ENCODE measurements around the gene MOK. TPM values are rescaled to one million over a fixed set of nuclear protein-coding genes. Genes with fewer than 3 reads are reported as not detected.

The MOK gene
- total RNA-seq, 1 experiment from 2014 or later = 107 TPM

DNA sequence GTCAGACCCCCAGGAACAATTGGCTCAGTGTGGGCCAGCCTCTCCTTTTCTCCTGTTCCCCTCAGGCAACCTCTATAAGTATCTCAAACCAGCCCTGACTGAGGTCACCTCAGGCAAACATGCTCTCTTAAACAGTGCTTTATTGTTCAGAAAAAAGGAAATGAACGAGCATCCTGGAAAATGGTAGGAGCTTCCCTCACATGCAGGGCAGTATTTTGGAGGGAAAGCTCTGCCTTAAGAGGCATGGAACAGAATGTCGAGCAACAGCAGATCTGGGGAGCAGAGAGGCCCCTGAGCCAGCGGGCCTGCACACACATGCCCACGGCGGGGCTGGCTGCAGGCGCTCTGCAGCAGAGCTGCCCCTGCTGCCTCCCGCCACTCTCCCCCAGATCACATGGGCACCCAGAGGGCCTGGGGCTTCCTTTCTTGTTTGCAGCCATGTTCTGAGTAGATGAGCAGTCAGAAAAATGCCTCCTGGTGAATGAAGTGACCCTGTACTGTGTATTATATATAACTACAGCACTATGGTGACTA, 42.0 kb downstream of the MOK start:
- Mint-ChIP-seq H3K27ac (ENCODE audit: unreplicated experiment) (peak overlapping the region; percentile 90), H3K27me3 (ENCODE audit: unreplicated experiment) (no peaks in the 10 kb centered on the region), H3K4me3 (ENCODE audit: low read depth, unreplicated experiment) (no peak overlapping the region), H3K4me1 (ENCODE audit: low read depth, unreplicated experiment) (peaks cover 41% of the 10 kb centered on the region), H3K36me3 (ENCODE audit: insufficient read depth, unreplicated experiment) (peaks cover 48% of the 10 kb centered on the region), H3K9me3 (ENCODE audit: low read depth, unreplicated experiment) (no peaks in the 10 kb centered on the region)
- peak; percentile 79 for DNase-seq
- CTCF ChIA-PET = interaction anchor here (0.6 to 1.2 kb wide), 8 partner anchors 20 to 216 kb away, joined by 3 to 6 read pairs (median 4); partner anchors contain the start of gene MOK
- no peak for TF ChIP-seq CTCF (IDR thresholded peaks at IDR 0.05; ENCODE audit: unreplicated experiment)
- BruUV-seq (replicated peaks) = no TSS peak
- intact Hi-C loops (cut with micrococcal nuclease; ENCODE audit: unreplicated experiment) = loop anchor here (2.0 to 5.0 kb wide), 2 partner anchors 16 to 39 kb away; no protein-coding TSS in a partner anchor

- TF ChIP-seq CTCF (IDR thresholded peaks at IDR 0.05; ENCODE audit: unreplicated experiment) = no peak
- no peak for DNase-seq
- intact Hi-C loops (cut with micrococcal nuclease; ENCODE audit: unreplicated experiment) = no loop called here
- Mint-ChIP-seq H3K4me1 (ENCODE audit: low read depth, unreplicated experiment) (peaks cover 47% of the 10 kb centered on the region), H3K9me3 (ENCODE audit: low read depth, unreplicated experiment) (no peaks in the 10 kb centered on the region), H3K4me3 (ENCODE audit: low read depth, unreplicated experiment) (no peak overlapping the region), H3K36me3 (ENCODE audit: insufficient read depth, unreplicated experiment) (peaks cover 56% of the 10 kb centered on the region), H3K27me3 (ENCODE audit: unreplicated experiment) (no peaks in the 10 kb centered on the region), H3K27ac (ENCODE audit: unreplicated experiment) (peak overlapping the region; percentile 28)
- BruUV-seq (replicated peaks) = no TSS peak
- CTCF ChIA-PET = no interaction called here
Observed at GRCh38 chr14:102258136-102258535, 46.8 kb downstream of the MOK start.

DNA sequence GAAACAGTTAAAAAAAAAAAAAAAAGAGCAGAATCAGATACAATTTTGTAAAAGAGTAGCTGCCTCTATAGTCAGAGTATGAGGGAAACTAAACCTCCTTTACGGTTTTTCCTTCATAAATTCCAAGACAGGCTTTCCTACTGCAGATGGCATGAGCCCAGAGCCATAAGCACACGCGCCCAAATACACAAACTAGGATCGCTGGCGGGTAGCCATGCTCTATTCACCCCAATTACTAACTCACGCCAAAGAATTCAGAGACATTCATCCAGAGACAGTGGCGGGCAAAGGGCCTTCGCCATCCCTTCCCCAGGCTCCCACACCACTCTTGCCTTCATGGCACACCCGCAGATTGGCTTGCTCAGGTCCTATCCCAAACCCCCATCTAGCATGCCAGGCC, 48.2 kb downstream of the MOK start:
- H3K9me3 Mint-ChIP-seq (ENCODE audit: low read depth, unreplicated experiment) = no peaks in the 10 kb centered on the region
- no TSS peak for BruUV-seq (replicated peaks)
- intact Hi-C loops (cut with micrococcal nuclease; ENCODE audit: unreplicated experiment) = no loop called here
- H3K4me3 Mint-ChIP-seq (ENCODE audit: low read depth, unreplicated experiment) = no peak overlapping the region
- no peak for TF ChIP-seq CTCF (IDR thresholded peaks at IDR 0.05; ENCODE audit: unreplicated experiment)
- no peak for DNase-seq
- H3K4me1 Mint-ChIP-seq (ENCODE audit: low read depth, unreplicated experiment) = peaks cover 35% of the 10 kb centered on the region
- no peaks in the 10 kb centered on the region for H3K27me3 Mint-ChIP-seq (ENCODE audit: unreplicated experiment)
- H3K36me3 Mint-ChIP-seq (ENCODE audit: insufficient read depth, unreplicated experiment) = peaks cover 48% of the 10 kb centered on the region
- CTCF ChIA-PET = no interaction called here
- peak overlapping the region; percentile 51 for H3K27ac Mint-ChIP-seq (ENCODE audit: unreplicated experiment)

DNA sequence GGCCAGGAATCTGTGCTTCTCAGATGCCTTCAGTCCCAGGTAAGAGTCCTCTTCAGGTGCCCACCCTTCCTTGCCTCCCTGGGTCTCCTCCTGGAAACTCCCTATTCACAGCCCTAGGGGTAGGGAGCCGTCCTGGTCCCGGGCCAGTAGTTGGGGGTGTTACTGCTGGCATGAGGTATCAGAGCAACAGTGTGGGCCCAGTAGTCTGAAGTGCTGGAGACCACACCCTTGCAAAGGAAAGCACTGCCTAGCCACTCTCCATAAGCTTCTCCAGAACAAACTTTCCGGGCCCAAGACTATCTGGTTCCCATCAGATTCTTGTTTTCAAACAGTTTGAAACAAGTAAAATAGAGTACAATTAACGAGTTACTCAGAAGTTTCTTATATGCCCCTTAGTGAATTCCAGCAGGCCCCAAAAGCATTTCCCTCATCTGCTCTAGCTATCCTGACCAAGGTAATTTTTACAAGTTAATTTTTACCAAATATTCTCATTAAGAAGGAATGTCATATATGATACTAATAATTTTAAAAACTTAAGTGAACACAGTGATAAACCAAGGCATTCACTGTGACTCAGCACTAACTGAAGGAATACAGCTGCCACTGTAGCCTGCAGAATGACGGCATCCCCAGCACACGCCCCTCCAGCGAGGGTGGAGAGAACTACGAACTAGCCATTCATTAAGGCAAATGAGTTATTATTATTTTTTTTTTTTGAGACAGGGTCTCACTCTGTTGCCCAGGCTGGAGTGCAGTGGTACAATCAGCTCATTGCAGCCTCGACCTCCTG, 49.4 kb downstream of the MOK start:
- Mint-ChIP-seq H3K27me3 (ENCODE audit: unreplicated experiment) (no peaks in the 10 kb centered on the region), H3K4me1 (ENCODE audit: low read depth, unreplicated experiment) (peaks cover 35% of the 10 kb centered on the region), H3K4me3 (ENCODE audit: low read depth, unreplicated experiment) (no peak overlapping the region), H3K9me3 (ENCODE audit: low read depth, unreplicated experiment) (no peaks in the 10 kb centered on the region), H3K36me3 (ENCODE audit: insufficient read depth, unreplicated experiment) (peaks cover 48% of the 10 kb centered on the region), H3K27ac (ENCODE audit: unreplicated experiment) (peak overlapping the region; percentile 84)
- intact Hi-C loops (cut with micrococcal nuclease; ENCODE audit: unreplicated experiment) = no loop called here
- DNase-seq = peak; percentile 50
- CTCF ChIA-PET = no interaction called here
- no TSS peak for BruUV-seq (replicated peaks)
- no peak for TF ChIP-seq CTCF (IDR thresholded peaks at IDR 0.05; ENCODE audit: unreplicated experiment)
